OCI-LY7 (cell line): Measurements from ENCODE around the gene PAM16.

ENCODE experiments used
- EZH2phosphoT487 ChIP-seq: fragments of 200-600 bp; sonication (generic); IDR thresholded peaks from 2 replicates; pipeline ENCODE4 v1.6.1; 2018; ENCODE audit warnings: low read depth, borderline replicate concordance, mild to moderate bottlenecking, mixed run types, antibody characterized with exemption, low read length, moderate library complexity, mixed read lengths
- TF ChIP-seq, protein P1 (sequence below): fragments of 200-600 bp; sonication (generic); conservative IDR thresholded peaks from 2 replicates; pipeline ENCODE4 v1.5.1; 2014; ENCODE audit warnings: mild to moderate bottlenecking, antibody characterized with exemption, low read length, moderate library complexity, mixed read lengths

GRCh38 chr16:4380119-4381063 is 29.3 kb upstream of the PAM16 start:
- TF ChIP-seq, protein P1, sequence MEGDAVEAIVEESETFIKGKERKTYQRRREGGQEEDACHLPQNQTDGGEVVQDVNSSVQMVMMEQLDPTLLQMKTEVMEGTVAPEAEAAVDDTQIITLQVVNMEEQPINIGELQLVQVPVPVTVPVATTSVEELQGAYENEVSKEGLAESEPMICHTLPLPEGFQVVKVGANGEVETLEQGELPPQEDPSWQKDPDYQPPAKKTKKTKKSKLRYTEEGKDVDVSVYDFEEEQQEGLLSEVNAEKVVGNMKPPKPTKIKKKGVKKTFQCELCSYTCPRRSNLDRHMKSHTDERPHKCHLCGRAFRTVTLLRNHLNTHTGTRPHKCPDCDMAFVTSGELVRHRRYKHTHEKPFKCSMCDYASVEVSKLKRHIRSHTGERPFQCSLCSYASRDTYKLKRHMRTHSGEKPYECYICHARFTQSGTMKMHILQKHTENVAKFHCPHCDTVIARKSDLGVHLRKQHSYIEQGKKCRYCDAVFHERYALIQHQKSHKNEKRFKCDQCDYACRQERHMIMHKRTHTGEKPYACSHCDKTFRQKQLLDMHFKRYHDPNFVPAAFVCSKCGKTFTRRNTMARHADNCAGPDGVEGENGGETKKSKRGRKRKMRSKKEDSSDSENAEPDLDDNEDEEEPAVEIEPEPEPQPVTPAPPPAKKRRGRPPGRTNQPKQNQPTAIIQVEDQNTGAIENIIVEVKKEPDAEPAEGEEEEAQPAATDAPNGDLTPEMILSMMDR = no peak
- TF ChIP-seq EZH2phosphoT487 = no peak
